Neural cell (in vitro differentiated cells): Measurements from ENCODE around the gene VEGFB.

Experiments used
- CTCF ChIP-seq: fragments of 450-650 bp; IDR thresholded peaks from 2 replicates; pipeline ENCODE4 v1.5.1; 2014; ENCODE audit warnings: antibody characterized with exemption, mild to moderate bottlenecking, moderate library complexity; ENCODE audit not compliant: poor library complexity, severe bottlenecking
- EP300 ChIP-seq: fragments of 450-650 bp; conservative IDR thresholded peaks from 2 replicates; pipeline ENCODE4 v1.6.1; 2014; ENCODE audit warnings: antibody characterized with exemption, mild to moderate bottlenecking, moderate library complexity; ENCODE audit not compliant: poor library complexity, severe bottlenecking
- EZH2 ChIP-seq: fragments of 200-600, 300-800 bp; shearing (Covaris generic), sonication (generic); IDR thresholded peaks from 2 replicates; pipeline ENCODE4 v1.6.1; 2014; ENCODE audit warnings: antibody characterized with exemption, low read length, borderline replicate concordance, mild to moderate bottlenecking; ENCODE audit not compliant: insufficient read depth, poor library complexity, severe bottlenecking
- MXI1 ChIP-seq: fragments of 450-650 bp; conservative IDR thresholded peaks from 2 replicates; pipeline ENCODE4 v1.6.1; 2014; ENCODE audit warnings: antibody characterized with exemption, mild to moderate bottlenecking; ENCODE audit not compliant: poor library complexity, severe bottlenecking
- POLR2AphosphoS5 ChIP-seq: IDR thresholded peaks from 2 replicates; pipeline ENCODE4 v1.6.1; 2012
- RAD21 ChIP-seq: fragments of 450-650 bp; conservative IDR thresholded peaks from 2 replicates; pipeline ENCODE4 v1.6.1; 2014; ENCODE audit warnings: antibody characterized with exemption, mild to moderate bottlenecking, moderate library complexity
- REST ChIP-seq: IDR thresholded peaks from 2 replicates; pipeline ENCODE4 v1.6.1; 2012; ENCODE audit warnings: borderline replicate concordance
- SMC3 ChIP-seq: fragments of 450-650 bp; conservative IDR thresholded peaks from 2 replicates; pipeline ENCODE4 v1.6.1; 2014; ENCODE audit warnings: antibody characterized with exemption, mild to moderate bottlenecking, moderate library complexity; ENCODE audit not compliant: poor library complexity
- TAF1 ChIP-seq: IDR thresholded peaks from 2 replicates; pipeline ENCODE4 v1.6.1; 2012; ENCODE audit warnings: low read depth

- TF ChIP-seq CTCF (no peak), POLR2AphosphoS5 (no peak), RAD21 (no peak), EZH2 (no peak), TAF1 (no peak), MXI1 (no peak), REST (no peak), EP300 (no peak), SMC3 (no peak)
These were observed 21.0 kb downstream of the VEGFB start for GRCh38 chr11:64255135-64256128.
